Caco-2 (cell line): ENCODE measurements around the gene EID2B. TPM values are rescaled to one million over a fixed set of nuclear protein-coding genes. Genes with fewer than 3 reads are reported as not detected.

Source experiments
- BruUV-seq: library from RNA; stranded (reverse); fragments of 400-500 nt; replicated peaks from 2 replicates; lab custom pipeline; 2021; lab: Mats Ljungman, UMichigan
- CTCF ChIA-PET: fragments of 300-600 bp; sonication (Branson Sonifier 250); formaldehyde crosslinking; loops from one replicate; lab custom pipeline; 2022; ENCODE audit warnings: antibody characterized with exemption; lab: Charles Lee
- POLR2A ChIA-PET: fragments of 300-600 bp; sonication (Branson Sonifier 250); formaldehyde crosslinking; loops from one replicate; lab custom pipeline; 2022; ENCODE audit warnings: antibody characterized with exemption; lab: Charles Lee
- DNase-seq, 2 experiments: peaks; one replicate each; pipeline versions ENCODE4 v3.0.0 to v3.0.0-alpha.2; 2020 to 2022
- H3K27me3 ChIP-seq: replicated peaks from 2 replicates; pipeline ENCODE4 v1.6.0; 2011; ENCODE audit warnings: low read length; ENCODE audit not compliant: control insufficient read depth, insufficient read depth
- H3K36me3 ChIP-seq: 2 replicates; pipeline ENCODE4 v1.5.1; 2011; ENCODE audit warnings: low read length; ENCODE audit not compliant: control insufficient read depth, insufficient read depth
- H3K4me1 ChIP-seq: fragments of 250-450 bp; sonication (Bioruptor Pico); 2 replicates; pipeline ENCODE4 v1.5.1; 2020; ENCODE audit warnings: mild to moderate bottlenecking
- H3K4me3 ChIP-seq: 2 replicates; pipeline ENCODE4 v1.5.1; 2011; ENCODE audit warnings: low read depth, mild to moderate bottlenecking, control low read depth, low read length
- H3K9me3 ChIP-seq: fragments of 250-450 bp; sonication (Bioruptor Pico); 2 replicates; pipeline ENCODE4 v1.5.1; 2020; ENCODE audit warnings: mild to moderate bottlenecking, moderate library complexity
- H3K27ac Mint-ChIP-seq: one replicate; pipeline ENCODE4 v1.8.0; 2022; ENCODE audit warnings: mixed read lengths; ENCODE audit not compliant: unreplicated experiment
- H3K27me3 Mint-ChIP-seq: one replicate; pipeline ENCODE4 v1.8.0; 2022; ENCODE audit warnings: mixed read lengths; ENCODE audit not compliant: insufficient read depth, unreplicated experiment
- H3K36me3 Mint-ChIP-seq: one replicate; pipeline ENCODE4 v1.8.0; 2022; ENCODE audit warnings: mild to moderate bottlenecking, mixed read lengths; ENCODE audit not compliant: insufficient read depth, unreplicated experiment
- H3K4me1 Mint-ChIP-seq: one replicate; pipeline ENCODE4 v1.8.0; 2022; ENCODE audit warnings: low read depth, mixed read lengths; ENCODE audit not compliant: unreplicated experiment
- H3K4me3 Mint-ChIP-seq: one replicate; pipeline ENCODE4 v1.8.0; 2022; ENCODE audit warnings: mild to moderate bottlenecking, moderate library complexity, mixed read lengths; ENCODE audit not compliant: unreplicated experiment
- H3K9me3 Mint-ChIP-seq: one replicate; pipeline ENCODE4 v1.8.0; 2022; ENCODE audit warnings: mixed read lengths; ENCODE audit not compliant: unreplicated experiment
- CTCF ChIP-seq, 2 experiments: fragments of 200-600 bp in 1 of 2; IDR thresholded peaks; 1 replicate in 1 of 2; 2 replicates in 1 of 2; pipeline versions ENCODE4 v1.5.1 to v1.8.0; 2011 to 2022; ENCODE audit warnings: antibody characterized with exemption in 1 of 2, control low read depth in 1 of 2, inconsistent platforms in 1 of 2, low read depth in 1 of 2, low read length in 1 of 2, mild to moderate bottlenecking in 1 of 2, moderate library complexity in 1 of 2; ENCODE audit not compliant: insufficient read depth in 1 of 2, severe bottlenecking in 1 of 2, unreplicated experiment in 1 of 2
- intact Hi-C: fragments of 100-400 bp; cut with micrococcal nuclease; formaldehyde crosslinking; loops from one replicate; pipeline ENCODE4 v1.10.0; 2022; ENCODE audit not compliant: unreplicated experiment
- total RNA-seq: library from RNA; stranded (reverse); gene quantifications from 2 replicates; pipeline ENCODE4 v1.2.3, GENCODE V29; 2022

Gene EID2B
- total RNA-seq, 1 experiment from 2014 or later, result 2.1 TPM

- ChIA-PET POLR2A (no interaction called here), CTCF (interaction anchor here (0.9 kb wide), 1 partner anchor 33 kb away, joined by 3 read pairs; no protein-coding TSS in a partner anchor)
- Mint-ChIP-seq H3K27ac (no peak overlapping the region), H3K9me3 (no peaks in the 10 kb centered on the region), H3K27me3 (peaks cover 31% of the 10 kb centered on the region), H3K4me1 (peaks cover 16% of the 10 kb centered on the region), H3K36me3 (no peaks in the 10 kb centered on the region), H3K4me3 (no peak overlapping the region)
- BruUV-seq, result no TSS peak
- Histone ChIP-seq H3K4me3 (no peak overlapping the region), H3K9me3 (no peaks in the 10 kb centered on the region), H3K36me3 (no peaks in the 10 kb centered on the region), H3K4me1 (peaks cover 18% of the 10 kb centered on the region), H3K27me3 (peaks cover 1% of the 10 kb centered on the region)
- DNase-seq, result no peak
- TF ChIP-seq CTCF (IDR thresholded peaks at IDR 0.05; ENCODE audit: insufficient read depth in 1 of 2, low read depth in 1 of 2, low read length in 1 of 2, severe bottlenecking in 1 of 2, unreplicated experiment in 1 of 2), result no peak
- intact Hi-C loops, result no loop called here
Measured at GRCh38 chr19:39501340-39501739, 31.3 kb downstream of the EID2B start.

- no peaks in the 10 kb centered on the region for H3K9me3 Mint-ChIP-seq
- Histone ChIP-seq H3K4me1 (peaks cover 18% of the 10 kb centered on the region), H3K27me3 (peaks cover 1% of the 10 kb centered on the region), H3K4me3 (no peak overlapping the region), H3K36me3 (no peaks in the 10 kb centered on the region), H3K9me3 (no peaks in the 10 kb centered on the region)
- H3K4me1 Mint-ChIP-seq, result peaks cover 16% of the 10 kb centered on the region
- TF ChIP-seq CTCF (IDR thresholded peaks at IDR 0.05; ENCODE audit: insufficient read depth in 1 of 2, low read depth in 1 of 2, low read length in 1 of 2, severe bottlenecking in 1 of 2, unreplicated experiment in 1 of 2), result no peak
- CTCF ChIA-PET, result interaction anchor here (0.6 to 0.9 kb wide), 3 partner anchors 29 to 60 kb away, joined by 3 to 11 read pairs (median 3); no protein-coding TSS in a partner anchor
- POLR2A ChIA-PET, result interaction anchor here (0.6 kb wide), 1 partner anchor 924 kb away, joined by 3 read pairs; no protein-coding TSS in a partner anchor
- DNase-seq, result no peak
- peak overlapping the region; percentile 26 for H3K4me3 Mint-ChIP-seq
- H3K27ac Mint-ChIP-seq, result no peak overlapping the region
- peaks cover 29% of the 10 kb centered on the region for H3K27me3 Mint-ChIP-seq
- no TSS peak for BruUV-seq
- H3K36me3 Mint-ChIP-seq, result no peaks in the 10 kb centered on the region
- intact Hi-C loops, result no loop called here
Measured at GRCh38 chr19:39500543-39500942, 32.1 kb downstream of the EID2B start.

GRCh38 chr19:39499932-39500331 is 32.7 kb downstream of the EID2B start:
- POLR2A ChIA-PET, result no interaction called here
- BruUV-seq, result no TSS peak

More at GRCh38 chr19:39499932-39500331, 32.7 kb downstream of the EID2B start:
- no peaks in the 10 kb centered on the region for H3K9me3 Mint-ChIP-seq
- Histone ChIP-seq H3K27me3 (peaks cover 1% of the 10 kb centered on the region), H3K36me3 (no peaks in the 10 kb centered on the region), H3K4me1 (peaks cover 18% of the 10 kb centered on the region), H3K9me3 (no peaks in the 10 kb centered on the region), H3K4me3 (no peak overlapping the region)
- no peaks in the 10 kb centered on the region for H3K36me3 Mint-ChIP-seq
- intact Hi-C loops, result loop anchor here (2.0 kb wide), 1 partner anchor 41 kb away; the partner anchor contains the start of gene EID2
- H3K4me1 Mint-ChIP-seq, result peaks cover 16% of the 10 kb centered on the region
- DNase-seq, result no peak
- no peak for TF ChIP-seq CTCF (IDR thresholded peaks at IDR 0.05; ENCODE audit: insufficient read depth in 1 of 2, low read depth in 1 of 2, low read length in 1 of 2, severe bottlenecking in 1 of 2, unreplicated experiment in 1 of 2)
- no peak overlapping the region for H3K27ac Mint-ChIP-seq
- peaks cover 28% of the 10 kb centered on the region for H3K27me3 Mint-ChIP-seq
- CTCF ChIA-PET, result interaction anchor here (0.6 kb wide), 2 partner anchors 30 to 59 kb away, joined by 3 to 11 read pairs; no protein-coding TSS in a partner anchor
- peak overlapping the region; percentile 85 for H3K4me3 Mint-ChIP-seq
